ENCODE data around the gene FOXL2NB.

FOXL2NB gene

GRCh38 chr3:138947495-138948121 lies 591 bp downstream of the FOXL2NB start:
- no peak for DNase-seq

GRCh38 chr3:138948371-138949001 lies 1.5 kb downstream of the FOXL2NB start:
- no peak for DNase-seq

DNA sequence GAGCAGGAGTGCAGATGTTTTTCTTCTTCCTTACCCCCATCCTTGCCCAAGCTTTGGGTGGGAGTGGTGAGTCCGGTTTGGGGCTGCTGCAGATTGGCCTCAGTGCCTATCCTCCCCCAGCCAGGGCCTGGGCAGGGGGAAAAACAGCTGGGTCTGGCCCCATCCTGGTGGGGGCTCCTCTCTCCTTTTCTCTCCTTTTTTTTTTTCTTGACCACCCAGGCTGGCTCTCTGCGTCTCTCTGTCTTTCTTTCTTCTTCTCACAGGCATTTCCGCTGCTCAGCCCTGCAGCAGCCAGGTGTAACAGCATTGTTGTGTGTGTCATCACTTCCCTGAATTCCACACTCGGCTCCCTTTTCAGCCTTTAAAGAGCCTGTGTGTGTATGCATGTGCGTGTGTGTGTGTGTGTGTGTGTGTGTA lies 2.0 kb downstream of the FOXL2NB start:
- DNase-seq = no peak

- no peak for DNase-seq
These were observed 2.5 kb downstream of the FOXL2NB start for GRCh38 chr3:138949445-138950005.

GRCh38 chr3:138950006-138950644 lies 3.1 kb downstream of the FOXL2NB start:
- no peak for DNase-seq

DNA sequence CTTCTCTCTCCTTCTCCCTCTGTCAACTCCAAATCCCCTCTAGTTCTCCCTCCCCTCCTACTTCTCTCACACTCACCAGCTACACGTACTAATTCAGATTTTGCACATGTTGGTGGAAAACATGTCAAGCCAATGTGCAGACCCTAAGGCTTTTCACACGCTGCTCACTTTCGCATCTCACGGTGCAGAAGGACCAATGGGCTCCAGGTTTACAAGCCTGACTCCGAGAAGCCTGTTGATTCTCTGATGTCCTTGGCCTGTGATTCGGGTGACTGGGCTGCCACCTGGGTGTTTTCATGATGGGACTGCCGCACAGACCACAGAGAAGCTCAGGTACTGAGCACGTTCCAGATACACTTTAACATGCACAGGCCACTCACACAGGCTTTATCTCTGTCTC lies 3.7 kb downstream of the FOXL2NB start:
- no peak for DNase-seq

GRCh38 chr3:138960417-138960852 lies 13.4 kb downstream of the FOXL2NB start:
- DNase-seq = no peak

DNA sequence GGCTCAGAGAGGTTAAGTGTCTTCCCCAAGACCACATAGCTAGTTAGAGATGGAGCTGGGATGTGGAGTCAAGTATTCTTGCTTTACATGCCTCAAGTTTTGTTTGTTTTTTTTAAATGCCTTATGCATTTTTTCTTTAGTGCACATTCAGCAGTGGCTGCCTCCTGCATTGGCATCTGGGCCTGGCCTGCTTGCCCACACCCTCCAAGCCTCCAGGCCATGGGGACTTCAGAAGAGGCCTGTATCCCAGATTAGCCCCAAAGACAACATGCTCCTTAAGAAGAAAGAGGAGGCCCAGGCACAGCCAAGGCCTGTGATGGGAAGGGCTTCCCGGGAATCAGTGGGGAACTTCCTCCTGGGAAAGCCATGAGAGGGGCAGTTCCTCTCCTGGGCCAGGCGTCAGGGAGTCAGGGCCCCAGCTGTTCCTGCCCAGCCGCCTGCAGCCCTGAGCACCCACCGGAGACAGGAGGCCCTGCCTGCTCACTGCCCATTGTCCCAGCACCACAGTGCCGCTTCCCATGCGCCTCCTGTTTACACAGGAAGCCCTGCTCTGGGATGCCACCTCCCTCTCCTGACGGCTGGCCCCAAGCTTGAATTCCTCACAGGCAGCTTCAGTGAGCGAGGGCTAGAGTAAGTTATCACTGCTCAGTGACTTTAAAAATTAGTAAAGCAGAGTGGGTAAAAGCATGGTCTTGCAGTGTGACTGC lies 16.0 kb downstream of the FOXL2NB start:
- DNase-seq = no peak

- no peak for DNase-seq
These were observed 17.2 kb downstream of the FOXL2NB start for GRCh38 chr3:138964264-138964663.

DNA sequence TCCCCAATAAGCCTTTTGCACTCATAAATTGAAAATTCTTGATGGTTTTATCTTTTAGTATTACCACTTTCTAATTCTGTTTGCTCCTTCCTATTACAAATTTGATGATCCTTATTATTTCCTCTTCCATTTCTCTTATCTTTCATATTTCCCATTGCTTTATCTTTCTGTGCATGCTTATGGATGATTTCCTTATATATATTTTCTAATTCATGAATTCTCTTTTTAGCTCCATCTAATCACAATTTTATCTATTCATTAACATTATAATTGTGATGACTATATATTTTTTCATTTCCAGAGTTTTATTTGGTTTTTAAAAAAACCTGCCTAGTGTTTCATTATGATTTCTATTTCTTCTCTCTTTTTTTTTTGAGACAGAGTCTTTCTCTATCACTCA lies 17.9 kb downstream of the FOXL2NB start:
- DNase-seq = no peak

- no peak for DNase-seq
These were observed 24.8 kb downstream of the FOXL2NB start for GRCh38 chr3:138971766-138972320.

DNA sequence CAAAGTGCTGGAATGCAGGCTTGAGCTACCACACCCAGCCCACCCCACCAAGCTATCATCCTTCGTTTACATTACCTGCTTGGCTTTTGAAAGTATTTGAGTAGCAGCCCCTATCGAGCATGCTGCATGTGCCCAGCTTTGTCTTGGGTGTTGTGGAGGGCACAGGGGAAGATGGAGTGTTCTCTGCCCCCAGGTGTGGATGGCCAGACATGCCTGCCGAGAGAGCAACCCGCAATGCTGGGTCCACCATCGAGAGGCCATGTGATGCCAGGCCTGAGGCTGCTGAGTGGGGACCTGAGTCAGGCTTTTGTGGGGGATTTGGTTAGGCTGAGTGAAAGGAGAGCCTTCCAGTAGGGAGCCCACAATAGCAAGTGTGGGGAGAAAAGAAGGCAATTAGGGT lies 25.9 kb downstream of the FOXL2NB start:
- no peak for DNase-seq

GRCh38 chr3:138974462-138974861 lies 27.4 kb downstream of the FOXL2NB start:
- DNase-seq = no peak

DNA sequence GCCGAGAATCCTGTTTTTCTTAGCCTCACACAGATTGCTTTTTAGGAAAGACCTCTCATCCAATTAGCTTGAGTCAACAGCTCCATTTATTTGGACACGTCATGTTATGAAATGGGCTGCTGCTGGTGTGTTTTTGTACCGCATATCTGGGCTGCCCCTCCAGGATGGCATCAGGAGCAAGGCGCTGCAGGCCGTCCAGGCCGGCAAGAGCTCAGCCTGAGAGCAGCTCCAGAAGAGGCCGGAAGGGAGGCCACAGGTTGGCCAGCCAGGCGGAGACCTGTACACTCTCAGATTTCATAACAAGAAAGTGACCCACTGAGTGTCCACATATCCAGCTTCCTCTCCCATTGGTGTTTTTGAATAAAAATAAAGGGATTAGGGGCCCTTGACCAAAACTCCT lies 28.3 kb downstream of the FOXL2NB start:
- DNase-seq = no peak

- DNase-seq = no peak
These were observed 29.0 kb downstream of the FOXL2NB start for GRCh38 chr3:138976047-138976446.

DNA sequence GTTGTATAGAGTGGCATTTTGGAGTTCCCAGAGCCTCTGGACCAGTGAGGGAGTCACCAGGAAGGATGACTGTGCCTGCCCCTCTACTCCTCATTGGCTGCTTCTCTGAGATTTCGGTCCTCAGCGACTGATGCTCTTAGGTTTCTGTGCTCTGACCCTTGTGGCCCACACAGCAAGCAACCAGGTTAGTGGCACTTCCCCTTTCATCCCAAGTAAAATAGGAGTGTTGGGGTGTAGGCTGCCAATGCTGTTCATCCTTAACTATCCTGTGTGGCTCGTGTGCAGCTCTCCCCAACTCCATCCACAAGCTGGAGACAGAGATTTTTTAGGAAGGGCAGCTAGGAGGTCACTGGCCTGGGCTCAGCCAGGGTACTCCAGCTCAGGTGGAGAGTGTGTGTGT lies 37.8 kb downstream of the FOXL2NB start:
- DNase-seq = no peak

DNA sequence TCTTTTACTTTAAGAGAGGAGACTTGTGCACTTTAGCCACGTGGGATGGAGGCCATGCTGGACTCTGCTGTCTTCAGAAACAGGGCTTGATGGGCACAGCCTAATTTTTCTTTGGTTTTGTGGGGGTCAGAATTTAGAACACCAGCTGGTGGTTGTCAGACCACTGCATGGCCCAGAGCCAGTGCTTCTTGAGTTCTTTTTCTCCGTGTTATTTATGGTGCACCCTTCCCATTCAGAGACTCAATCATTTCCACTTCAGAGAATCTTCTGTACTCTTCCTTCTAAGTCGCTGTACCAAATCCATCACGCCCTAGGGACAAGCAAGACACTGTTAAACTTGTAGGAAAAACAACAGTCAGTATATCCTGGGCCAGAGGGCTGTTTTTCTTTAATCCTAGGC lies 38.9 kb downstream of the FOXL2NB start:
- no peak for DNase-seq

GRCh38 chr3:138987181-138987580 lies 40.2 kb downstream of the FOXL2NB start:
- no peak for DNase-seq

- DNase-seq = no peak
These were observed 48.7 kb downstream of the FOXL2NB start for GRCh38 chr3:138995706-138996105.
